Activated T-helper 1 cell treated with anti-CD3 and anti-CD28 coated beads, Interleukin-2, amount 50 U/mL, for 16 hours (primary cell): ENCODE measurements around the gene MFN1.

Experiments used
- DNase-seq, 2 donors: peaks; one replicate each; pipeline ENCODE4 v3.0.0-alpha.2; 2020; ENCODE audit warnings: low read depth in 1 of 2, low spot score in 1 of 2

MFN1 gene

DNA sequence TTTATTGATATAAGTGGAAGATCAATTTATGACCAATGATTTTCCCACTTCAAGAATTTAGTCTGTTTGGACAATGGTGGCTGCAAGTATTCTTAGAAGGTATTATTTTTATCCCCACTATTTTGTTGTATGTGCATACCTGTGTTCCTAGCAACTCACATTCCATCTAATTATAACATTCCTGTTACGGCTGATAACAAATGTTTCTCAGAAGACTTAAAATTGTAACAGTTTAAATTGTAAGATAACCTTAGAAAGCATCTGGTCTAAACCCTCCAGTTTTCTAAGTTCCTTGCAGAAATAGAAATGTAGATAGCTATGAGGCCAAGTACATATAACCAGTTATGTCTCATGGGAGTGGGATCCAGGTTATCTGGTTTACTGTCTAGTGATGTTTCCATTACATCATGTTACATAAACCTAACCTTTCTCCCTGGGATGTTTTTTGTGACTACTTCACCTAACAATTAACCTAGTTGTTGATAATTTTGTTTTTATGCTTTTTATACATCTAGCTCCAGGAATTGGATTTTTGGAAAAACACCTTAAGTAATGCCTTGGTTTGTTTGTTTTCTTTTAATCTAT is 11.1 kb upstream of the MFN1 start:
- no peak for DNase-seq

DNA sequence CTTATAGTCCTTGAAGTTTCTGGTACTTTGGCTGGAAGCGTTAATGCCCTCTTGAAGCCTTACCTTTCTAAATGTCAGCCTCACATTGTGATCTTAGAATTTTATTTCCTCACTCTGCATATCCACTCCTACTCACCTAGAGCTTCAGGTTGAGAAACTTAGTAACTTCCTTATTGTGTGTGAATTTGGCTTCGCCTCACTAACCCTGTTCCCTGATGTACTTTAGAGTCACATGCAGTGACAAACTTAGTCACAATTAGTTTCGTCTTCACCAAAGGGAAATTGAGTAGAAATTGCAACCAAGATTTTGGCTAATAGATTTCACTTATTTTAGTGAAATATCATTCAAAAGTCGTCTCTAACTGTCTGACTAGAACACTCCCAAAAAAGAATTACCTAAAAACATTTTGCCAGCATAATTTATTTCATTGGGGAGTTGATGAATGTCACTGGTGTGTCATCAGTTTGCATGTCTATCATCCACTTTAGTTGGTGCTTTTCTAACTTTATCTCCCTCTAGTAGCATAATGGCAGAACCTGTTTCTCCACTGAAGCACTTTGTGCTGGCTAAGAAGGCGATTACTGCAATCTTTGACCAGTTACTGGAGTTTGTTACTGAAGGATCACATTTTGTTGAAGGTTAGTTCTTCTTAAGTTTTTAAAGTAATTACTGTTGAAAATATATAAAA is 960 bp downstream of the MFN1 start:
- no peak for DNase-seq

DNA sequence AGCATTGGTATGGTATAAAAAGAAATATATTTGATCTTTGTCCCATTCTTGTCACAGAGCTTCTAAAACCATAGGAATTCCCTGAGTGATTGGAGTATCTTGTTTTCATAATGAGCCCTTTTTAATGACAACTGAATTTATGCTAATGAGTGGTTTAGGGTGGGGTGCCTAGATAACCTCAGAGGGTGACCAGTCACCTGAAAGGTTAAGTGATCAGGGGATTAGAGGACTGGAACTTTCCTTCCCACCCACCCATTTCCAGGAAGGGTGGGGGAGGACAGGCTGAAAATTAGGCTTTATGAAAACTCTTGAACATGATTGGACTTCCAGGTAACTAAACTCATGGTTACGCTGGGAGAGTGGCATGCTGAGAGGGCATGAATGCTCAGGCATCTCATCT is 8.5 kb downstream of the MFN1 start:
- DNase-seq: no peak

DNA sequence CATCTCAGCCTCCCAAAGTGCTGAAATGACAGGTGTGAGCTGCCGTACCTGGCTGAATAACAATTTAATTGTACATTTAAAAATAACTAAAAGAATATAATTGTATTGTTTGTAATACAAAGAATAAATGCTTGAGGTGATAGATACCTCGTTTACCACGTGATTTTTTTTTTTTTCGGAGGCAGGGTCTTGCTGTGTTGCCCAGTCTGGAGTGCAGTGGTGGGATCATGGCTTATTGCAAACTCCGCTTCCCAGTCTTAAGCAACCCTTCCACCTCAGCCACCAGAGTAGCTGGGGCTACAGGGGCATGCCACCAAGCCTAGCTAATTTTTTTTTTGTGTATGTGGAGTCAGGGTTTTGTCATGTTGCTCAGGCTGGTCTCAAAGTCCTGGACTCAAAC is 15.8 kb downstream of the MFN1 start:
- DNase-seq: no peak

DNA sequence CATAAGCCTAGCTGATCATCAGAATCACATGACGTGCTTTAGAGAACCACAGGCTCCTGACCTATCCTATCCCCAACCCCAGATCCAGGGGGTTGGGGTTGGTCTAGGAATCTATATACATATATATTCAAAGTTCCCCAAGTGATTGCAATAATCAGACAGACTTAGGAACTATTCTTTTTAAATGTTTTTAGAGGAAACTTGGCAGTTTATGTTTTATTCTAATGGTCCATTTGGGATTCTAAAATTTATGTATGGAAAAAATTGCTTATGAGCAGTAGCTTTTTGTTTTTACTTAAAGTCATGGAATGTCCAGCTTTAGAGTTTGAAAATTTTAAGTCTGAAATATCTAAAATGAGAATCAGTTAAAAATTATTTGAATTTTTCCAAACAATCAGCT is 22.1 kb downstream of the MFN1 start:
- no peak for DNase-seq

DNA sequence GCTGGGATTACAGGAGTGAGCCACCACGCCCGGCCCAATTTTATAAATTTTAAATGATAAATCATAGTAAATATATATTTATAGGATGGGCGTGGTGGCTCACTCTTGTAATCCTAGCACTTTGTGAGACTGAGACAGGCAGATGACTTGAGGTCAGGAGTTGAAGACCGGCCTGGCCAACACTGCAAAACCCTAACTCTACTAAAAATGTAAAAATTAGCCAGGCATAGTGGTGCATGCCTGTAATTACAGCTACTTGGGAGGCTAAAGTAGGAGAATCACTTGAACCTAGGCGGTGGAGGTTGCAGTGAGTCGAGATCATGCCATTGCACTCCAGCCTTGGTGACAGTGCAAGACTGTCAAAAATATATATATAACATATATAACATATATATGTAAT is 26.4 kb downstream of the MFN1 start:
- DNase-seq: no peak

DNA sequence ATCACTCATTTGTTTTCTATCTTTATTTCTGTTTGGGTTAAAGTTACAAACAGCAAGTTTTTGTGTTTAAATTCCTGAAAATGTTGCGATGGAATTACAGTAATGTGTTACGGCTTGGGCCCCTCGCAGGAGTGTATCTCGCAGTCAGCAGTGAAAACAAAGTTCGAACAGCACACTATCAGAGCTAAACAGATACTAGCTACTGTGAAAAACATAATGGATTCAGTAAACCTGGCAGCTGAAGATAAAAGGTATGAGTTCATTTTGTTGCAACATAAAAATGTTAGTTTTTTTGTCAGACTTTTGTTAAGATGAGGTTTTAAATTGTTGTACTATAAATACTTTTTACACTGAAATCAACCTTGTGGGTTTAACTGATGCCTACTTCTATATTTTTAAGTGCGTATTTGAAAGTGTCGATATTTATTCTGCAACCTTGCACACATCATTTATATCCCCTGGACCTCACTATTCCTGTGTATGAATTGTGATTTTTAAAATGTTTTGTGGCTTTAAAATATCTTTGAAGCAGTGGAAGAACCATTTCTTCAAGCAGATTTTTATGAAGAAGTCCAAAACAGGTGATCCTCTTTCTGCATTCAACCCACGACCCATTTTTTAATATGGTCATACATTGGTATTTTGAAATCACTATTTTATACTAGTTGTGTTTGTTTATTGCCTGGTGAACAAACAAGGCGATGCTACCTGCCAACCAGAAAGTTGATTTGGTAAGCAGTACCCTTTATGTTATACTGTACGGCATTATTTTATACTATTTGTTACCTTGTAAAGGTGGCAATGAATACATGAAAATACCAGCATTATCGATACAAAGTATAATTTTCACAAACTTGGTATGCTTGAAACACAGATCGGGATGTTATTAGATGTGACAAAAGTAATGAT is 27.8 kb downstream of the MFN1 start:
- no peak for DNase-seq

DNA sequence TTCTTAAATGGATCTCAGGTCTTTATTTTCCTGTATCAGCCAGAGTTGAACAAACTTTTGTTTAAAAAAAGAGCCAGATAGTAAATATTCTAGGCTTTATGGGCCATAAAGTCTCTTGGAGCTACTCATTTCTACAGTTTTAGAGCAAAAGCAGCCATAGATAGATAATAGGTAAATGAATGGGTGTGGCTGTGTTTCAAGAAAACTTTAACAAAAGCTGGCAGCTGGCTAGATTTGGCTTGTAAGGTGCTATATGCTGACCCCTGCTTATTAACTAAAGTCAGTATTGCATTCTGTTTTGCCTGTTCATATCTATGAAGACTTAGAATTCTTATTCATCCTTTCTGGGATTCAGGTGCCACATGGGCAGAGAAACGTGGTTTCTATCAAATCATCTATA is 29.0 kb downstream of the MFN1 start:
- no peak for DNase-seq

DNA sequence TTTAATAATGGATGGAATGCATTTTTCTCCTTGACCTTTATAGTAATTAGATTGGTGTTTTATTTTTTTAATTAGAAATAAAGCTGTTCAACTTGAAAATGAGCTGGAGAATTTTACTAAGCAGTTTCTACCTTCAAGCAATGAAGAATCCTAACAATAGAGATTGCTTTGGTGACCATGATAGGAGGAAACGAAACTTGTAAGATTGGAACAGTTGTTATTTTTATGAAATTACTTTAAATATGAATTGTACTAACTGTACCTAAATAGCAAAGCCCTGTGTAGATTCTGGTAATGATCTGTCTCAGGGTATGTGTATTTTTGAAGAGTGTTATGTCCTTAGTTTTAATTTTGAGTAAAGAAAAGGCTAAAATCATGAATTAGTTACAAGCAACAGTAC is 44.4 kb downstream of the MFN1 start:
- no peak for DNase-seq

DNA sequence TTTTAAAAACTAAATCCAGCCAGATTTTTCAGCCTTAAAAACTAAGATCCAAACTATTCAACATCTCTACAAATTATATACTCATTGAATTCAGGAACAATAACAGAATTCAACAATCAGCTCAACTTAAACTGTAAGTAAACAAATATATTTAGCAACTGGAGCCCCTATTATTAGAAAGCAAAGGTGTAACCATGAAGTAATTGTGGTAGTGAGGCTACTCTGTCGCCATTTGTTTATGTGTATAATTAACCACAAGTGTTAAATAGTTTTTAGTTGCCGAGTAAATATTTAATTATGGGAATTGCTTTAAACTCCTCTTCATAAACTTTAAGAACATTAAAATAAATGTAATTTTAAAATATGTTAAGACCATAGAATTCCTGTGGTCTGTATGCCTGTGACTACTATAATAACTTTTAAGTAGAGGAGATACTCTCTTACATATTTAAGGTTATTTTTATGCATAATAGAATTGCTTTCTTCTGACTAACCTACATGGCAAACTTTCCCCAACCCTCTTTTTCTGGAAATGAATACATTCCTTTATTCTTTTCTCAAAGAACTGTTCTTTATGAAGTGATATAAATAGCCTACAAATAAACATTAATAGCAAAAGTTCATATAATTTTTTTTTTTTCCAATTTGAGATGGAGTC is 51.2 kb downstream of the MFN1 start:
- no peak for DNase-seq

DNA sequence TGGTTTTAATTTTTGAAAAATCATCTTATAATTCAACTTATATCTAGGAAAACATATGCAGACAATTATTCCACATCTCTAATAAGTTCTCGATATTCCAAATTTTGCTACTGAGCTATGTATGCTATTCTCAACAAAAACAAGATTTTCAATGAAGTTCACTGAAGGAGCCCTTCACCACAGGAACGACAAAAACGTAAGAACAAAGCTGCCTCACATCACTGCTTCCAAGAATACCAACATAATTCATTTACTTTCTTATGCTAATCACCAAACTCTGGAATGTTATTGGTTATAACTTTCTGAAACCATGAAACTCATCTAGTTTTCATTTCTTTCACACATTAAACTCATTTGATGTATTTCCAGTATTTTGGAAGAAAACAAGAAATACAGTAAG is 54.1 kb downstream of the MFN1 start:
- DNase-seq: no peak

DNA sequence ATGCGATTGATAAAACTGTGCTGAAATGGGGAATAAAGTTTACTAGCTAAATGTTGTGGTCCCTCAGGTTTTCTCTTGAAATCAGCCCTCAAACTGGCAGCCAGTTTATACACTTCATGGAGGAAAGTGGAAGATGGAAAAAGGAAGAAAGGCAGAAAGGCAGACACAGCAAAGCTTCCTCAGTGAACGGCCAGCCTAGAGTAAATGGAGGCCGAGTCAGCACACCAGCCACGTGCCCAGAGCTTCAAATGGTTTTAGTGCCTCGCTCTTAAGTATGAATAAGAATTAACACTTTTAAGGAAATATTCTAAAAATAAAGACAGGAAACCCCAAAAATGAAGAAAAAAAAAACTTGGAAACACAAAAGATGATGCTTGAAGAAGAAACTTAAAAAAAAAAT is 55.5 kb downstream of the MFN1 start:
- DNase-seq: no peak

DNA sequence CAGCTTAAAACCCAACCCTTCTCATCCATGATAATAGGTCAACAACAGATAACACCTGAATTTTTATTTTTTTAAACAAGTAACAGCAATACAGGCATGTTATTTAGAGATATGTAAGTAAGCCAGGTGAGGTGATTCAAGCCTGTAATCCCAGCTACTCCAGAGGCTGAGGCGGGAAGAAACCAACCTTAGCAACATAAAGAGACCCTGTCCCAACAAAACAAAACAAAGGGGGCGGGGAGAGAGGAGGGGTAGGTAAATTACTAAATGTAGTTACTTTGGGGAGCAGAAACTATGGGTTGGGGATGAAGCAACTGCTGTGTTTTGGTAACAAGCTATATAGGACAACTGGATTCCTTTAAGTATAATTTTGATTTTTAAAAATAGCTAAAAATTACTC is 56.8 kb downstream of the MFN1 start:
- no peak for DNase-seq

DNA sequence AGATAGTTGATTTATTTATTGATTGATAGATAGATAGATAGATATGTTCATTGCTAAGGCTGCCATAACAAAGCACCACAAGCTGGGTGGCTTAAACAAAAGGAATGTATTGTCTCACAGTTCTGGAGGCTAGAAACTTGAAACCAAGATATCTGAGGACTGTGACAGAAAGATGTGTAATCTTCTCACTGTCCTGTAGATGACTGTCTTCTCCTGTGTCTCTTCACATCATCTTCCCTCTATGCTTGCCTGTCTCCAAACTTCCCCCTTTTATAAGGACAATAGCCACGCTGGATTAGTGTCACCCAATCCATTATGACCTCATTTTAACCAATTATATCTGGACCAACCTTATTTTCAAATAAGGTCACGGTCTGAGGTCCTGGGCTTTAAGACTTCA is 62.8 kb downstream of the MFN1 start:
- no peak for DNase-seq

DNA sequence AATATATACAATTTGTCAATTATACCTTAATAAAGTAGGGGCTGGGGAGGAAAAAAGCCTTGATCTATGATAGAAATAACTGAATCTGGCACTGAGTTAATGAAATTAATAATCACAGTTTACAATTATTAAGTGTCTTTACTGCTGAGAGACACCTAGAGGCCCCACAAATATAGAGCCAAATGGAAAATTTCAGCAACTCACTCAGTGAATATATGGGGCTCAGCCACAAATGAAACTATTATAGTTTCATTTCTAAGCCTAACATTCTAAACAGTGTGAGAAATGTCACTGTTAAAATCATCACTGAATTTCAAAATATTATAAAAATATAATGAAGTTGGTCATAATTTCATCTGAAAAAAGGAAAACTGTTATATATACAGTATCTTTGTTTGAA is 63.5 kb downstream of the MFN1 start:
- no peak for DNase-seq

DNA sequence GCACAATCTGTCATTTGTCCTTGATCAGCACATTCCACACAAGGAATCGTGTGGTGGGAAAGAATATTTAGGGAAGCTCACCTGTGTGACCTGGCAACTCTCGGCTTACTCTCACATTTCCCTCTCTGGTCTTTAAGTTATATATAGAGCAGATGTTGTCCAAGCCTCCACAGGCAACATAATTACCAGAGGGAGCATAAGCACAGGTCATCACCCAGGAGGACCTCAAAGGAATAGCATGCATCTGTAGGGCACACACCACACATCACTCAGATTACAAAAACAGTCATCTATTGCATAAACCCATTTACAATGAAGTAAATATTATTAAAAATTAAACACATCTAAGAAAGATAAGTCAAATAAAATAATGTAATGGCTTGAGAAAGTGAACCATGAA is 67.3 kb downstream of the MFN1 start:
- DNase-seq: no peak

DNA sequence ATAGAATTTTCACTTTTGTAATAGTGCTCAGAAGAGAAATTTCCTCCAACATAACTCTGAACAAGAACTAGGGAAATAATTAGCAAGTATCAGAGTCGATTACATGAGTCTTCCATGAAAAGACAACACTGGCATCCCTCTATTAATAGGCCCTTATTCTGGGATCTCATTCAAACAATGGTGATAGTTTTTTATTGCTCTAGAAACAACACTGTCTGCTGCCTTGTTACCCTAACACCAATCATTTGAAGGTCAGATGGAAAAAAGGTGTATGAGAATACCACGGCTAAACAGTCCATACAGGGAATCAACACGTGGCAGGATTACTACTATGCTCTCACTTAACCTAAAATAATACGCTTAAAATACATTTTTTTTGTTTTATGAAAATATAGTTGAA is 67.9 kb downstream of the MFN1 start:
- no peak for DNase-seq

DNA sequence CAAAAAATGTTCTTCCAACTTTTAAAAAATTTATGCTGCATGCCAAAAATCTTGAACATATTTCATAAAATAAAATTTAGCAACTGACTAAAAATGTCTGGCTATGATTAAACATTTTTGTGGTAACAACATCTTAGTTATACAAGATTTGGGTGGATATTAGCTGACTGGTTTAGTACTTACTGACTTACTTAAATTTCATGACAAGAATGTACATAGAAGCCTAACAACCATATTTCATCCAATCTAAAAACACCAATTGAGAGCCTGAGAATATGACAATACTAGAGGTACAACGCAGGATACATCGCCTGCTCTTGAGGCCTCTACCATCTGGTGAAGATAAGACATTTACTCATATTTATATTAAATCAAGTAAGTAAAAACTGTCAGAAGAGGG is 69.2 kb downstream of the MFN1 start:
- DNase-seq: no peak

DNA sequence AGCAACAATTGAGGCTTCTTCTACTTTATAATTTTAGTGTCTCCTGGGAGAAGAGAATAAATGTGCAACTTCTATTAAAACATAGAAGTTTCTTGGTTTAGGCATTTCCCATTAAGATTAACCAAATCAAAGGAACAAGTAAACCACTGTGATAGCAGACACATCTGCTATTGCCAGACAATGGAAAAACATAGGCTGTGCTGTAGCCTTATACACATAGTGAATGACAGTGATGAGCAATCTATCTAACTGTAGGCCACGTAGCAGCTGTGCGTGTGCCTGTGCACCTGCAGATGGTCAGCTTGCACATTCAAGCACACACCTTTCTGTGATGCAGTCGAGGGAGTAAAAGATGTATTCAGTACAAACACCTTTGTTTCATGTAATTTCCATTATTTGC is 71.1 kb downstream of the MFN1 start:
- DNase-seq: no peak

DNA sequence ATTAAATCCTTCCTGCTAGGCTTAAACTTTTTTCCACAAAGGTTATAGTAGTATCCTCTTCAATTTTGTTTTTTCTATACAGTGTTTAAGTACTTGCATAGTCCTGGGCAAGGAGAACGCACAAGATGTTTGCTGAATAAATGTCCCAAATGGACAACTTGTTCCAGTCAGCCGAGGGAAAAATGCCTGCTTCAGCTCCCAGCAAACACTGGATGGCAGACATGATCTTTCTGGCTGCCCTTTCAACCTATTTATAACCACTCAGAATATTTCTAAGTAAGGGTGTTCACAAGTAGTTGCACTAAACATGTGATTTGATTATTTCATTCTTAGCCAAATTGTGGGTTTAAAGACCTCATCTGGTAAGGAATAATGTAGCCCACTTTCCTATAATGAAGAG is 74.0 kb downstream of the MFN1 start:
- DNase-seq: no peak

DNA sequence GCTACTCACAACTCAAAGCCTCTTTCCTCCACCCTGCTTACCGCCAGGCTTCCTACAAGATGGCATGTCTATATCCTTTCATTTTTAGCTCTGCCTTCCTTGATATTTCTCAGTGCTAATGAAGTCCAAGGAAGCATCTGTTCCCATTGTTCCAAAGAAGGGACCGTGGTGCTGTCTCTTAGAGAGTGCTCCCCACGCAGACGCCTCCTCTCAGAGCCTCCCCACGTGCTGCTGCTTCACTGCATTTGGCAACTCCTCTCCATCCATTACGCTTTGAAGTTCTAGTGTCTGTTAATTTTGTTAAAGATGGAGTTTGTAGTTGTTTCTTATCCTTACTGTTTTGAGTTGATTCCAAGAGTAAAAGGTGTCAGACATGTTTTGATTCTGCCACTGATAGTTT is 77.6 kb downstream of the MFN1 start:
- no peak for DNase-seq
